Measurements from ENCODE around the gene HSPA12B. TPM values are rescaled to one million over a fixed set of nuclear protein-coding genes. Genes with fewer than 3 reads are reported as not detected.

HSPA12B gene
- total RNA-seq, 4 donors from 2014 or later: 0.75 to 4.1 (median 2.7) TPM

DNA sequence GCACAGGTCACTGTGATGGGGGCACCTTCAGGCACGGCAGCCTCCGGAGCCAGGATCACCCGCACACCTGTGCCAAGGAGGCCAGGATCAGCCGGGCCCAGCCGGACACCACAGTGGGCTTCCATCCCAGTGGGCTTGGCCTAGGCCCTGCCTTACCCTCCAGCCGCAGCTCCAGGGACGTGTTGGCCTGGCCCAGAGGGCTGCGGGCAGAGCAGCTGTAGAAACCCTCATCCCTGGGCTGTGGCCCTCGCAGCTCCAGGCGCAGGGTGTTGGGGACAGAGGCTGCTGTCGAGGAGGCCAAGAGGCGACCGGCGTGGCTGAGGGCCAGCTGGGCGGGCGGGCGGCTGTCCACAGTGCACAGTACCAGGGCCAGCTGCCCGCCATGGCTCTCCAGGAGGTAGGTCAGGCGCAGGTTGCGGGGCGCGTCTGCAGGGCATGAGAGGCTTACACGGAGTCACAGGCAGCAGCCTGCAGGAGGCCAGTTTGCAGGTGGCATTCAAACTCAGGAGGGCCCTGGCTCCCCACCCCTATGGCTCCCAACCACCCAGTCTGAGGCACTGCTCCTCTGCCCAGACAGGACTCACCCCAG lies 39.7 kb upstream of the HSPA12B start:
- Histone ChIP-seq H3K4me1 (no peaks in the 10 kb centered on the region), H3K27me3 (no peaks in the 10 kb centered on the region), H3K36me3 (no peaks in the 10 kb centered on the region), H3K9me3 (no peaks in the 10 kb centered on the region), H3K4me3 (no peak overlapping the region), H3K27ac (no peak overlapping the region)
- TF ChIP-seq POLR2AphosphoS5 (IDR thresholded peaks at IDR 0.05): no peak
- TF ChIP-seq, protein P1, sequence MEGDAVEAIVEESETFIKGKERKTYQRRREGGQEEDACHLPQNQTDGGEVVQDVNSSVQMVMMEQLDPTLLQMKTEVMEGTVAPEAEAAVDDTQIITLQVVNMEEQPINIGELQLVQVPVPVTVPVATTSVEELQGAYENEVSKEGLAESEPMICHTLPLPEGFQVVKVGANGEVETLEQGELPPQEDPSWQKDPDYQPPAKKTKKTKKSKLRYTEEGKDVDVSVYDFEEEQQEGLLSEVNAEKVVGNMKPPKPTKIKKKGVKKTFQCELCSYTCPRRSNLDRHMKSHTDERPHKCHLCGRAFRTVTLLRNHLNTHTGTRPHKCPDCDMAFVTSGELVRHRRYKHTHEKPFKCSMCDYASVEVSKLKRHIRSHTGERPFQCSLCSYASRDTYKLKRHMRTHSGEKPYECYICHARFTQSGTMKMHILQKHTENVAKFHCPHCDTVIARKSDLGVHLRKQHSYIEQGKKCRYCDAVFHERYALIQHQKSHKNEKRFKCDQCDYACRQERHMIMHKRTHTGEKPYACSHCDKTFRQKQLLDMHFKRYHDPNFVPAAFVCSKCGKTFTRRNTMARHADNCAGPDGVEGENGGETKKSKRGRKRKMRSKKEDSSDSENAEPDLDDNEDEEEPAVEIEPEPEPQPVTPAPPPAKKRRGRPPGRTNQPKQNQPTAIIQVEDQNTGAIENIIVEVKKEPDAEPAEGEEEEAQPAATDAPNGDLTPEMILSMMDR (IDR thresholded peaks at IDR 0.05): no peak
- TF ChIP-seq POLR2A (IDR thresholded peaks at IDR 0.05): no peak
- TF ChIP-seq EP300 (IDR thresholded peaks at IDR 0.05; ENCODE audit: low read depth): no peak
- 88% methylated on average over 15 of the region's 23 CpGs; no CpG with 5 or more reads in 1 of the 2 donors for WGBS, 2 donors (ENCODE audit: low coverage in 1 of 2)
- in situ Hi-C loops (cut with MboI; ENCODE audit: low pct_ligation_motif_present in 1 of 4, low pct_unique_long_range_greater_than_20kb in 1 of 4, low sequenced_read_pairs in 3 of 4): loop anchor here in 1 of 4 donors (25.0 kb wide), 1 partner anchor 395 kb away; no protein-coding TSS in a partner anchor
- intact Hi-C loops (cut with DNase I; ENCODE audit: low total_unique reads): no loop called here
- no peak for DNase-seq

DNA sequence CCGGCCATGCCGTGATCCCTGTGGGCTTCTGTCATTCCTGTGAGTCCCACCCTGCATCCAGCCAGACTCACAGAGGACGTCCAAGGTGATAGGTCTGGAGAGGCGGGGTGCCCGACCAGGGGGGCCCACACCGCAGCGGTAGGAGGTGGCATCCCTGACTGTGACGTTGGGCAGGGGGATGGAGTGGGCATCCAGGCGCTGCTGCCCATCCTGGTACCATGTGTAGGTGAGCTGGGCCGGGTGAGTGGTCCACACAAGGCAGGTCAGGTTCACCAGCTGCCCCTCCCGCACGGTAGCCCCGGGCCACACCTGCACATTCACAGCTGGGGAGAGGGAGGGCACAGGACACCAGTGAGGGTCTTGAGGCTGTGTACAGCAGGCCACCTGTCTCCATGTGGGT lies 39.1 kb upstream of the HSPA12B start:
- no peaks in the 10 kb centered on the region for H3K4me1 ChIP-seq
- in situ Hi-C loops (cut with MboI; ENCODE audit: low pct_ligation_motif_present in 1 of 4, low pct_unique_long_range_greater_than_20kb in 1 of 4, low sequenced_read_pairs in 3 of 4): loop anchor here in 1 of 4 donors (25.0 kb wide), 1 partner anchor 394 kb away; no protein-coding TSS in a partner anchor
- TF ChIP-seq, protein P1 (IDR thresholded peaks at IDR 0.05): no peak
- TF ChIP-seq POLR2AphosphoS5 (IDR thresholded peaks at IDR 0.05) (no peak), EP300 (IDR thresholded peaks at IDR 0.05; ENCODE audit: low read depth) (no peak), POLR2A (IDR thresholded peaks at IDR 0.05) (no peak)
- 85% methylated on average over 13 of the region's 13 CpGs; no CpG with 5 or more reads in 1 of the 2 donors for WGBS, 2 donors (ENCODE audit: low coverage in 1 of 2)
- no peak overlapping the region for H3K4me3 ChIP-seq
- no peaks in the 10 kb centered on the region for H3K9me3 ChIP-seq
- no peaks in the 10 kb centered on the region for H3K27me3 ChIP-seq
- no peak for DNase-seq
- no peak overlapping the region for H3K27ac ChIP-seq
- no peaks in the 10 kb centered on the region for H3K36me3 ChIP-seq
- intact Hi-C loops (cut with DNase I; ENCODE audit: low total_unique reads): no loop called here

DNA sequence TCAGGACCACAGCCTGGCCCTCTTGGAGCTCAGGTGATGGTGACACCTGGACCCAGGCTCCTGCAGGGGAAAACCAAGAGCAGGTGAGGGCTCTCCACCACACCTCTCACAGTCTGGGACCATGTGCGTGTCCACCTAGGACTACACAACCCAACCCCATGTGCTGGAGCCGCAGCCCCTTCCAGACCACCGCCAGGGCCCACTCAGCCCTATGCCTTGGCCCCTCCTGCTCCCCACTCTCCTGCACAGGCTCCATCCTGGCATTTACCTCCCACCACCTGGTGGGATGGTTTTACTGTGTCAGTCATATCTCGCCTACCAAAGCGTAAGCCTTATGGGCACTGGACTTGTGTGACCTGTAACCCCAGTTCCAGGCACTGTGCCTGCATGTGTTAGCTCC lies 37.6 kb upstream of the HSPA12B start:
- in situ Hi-C loops (cut with MboI; ENCODE audit: low pct_ligation_motif_present in 1 of 4, low pct_unique_long_range_greater_than_20kb in 1 of 4, low sequenced_read_pairs in 3 of 4): loop anchor here in 1 of 4 donors (25.0 kb wide), 1 partner anchor 392 kb away; no protein-coding TSS in a partner anchor
- Histone ChIP-seq H3K27ac (no peak overlapping the region), H3K27me3 (no peaks in the 10 kb centered on the region), H3K4me1 (no peaks in the 10 kb centered on the region), H3K9me3 (no peaks in the 10 kb centered on the region), H3K4me3 (no peak overlapping the region), H3K36me3 (no peaks in the 10 kb centered on the region)
- intact Hi-C loops (cut with DNase I; ENCODE audit: low total_unique reads): no loop called here
- 93% methylated on average over 5 of the region's 5 CpGs; no CpG with 5 or more reads in 1 of the 2 donors for WGBS, 2 donors (ENCODE audit: low coverage in 1 of 2)
- TF ChIP-seq, protein P1 (IDR thresholded peaks at IDR 0.05): no peak
- DNase-seq: no peak

DNA sequence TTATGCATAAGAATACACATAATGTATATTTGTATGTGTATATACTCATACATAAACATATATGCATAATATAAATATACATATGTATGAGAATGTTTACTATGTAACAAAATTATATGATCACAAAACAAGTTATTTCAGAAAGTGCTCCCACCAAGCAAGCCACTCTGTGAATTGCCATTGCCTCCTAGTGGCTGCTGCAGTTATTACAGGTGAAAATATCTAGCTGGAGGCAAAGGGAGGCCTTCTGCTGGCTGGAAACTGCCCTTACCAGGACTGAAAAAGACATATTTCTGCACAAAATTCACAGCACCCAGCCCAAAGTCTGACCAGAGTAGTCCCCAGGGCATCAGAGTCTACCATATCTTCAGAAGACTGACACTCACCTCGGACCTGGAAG lies 36.3 kb upstream of the HSPA12B start:
- 70% methylated on average over 1 of the region's 1 CpG; no CpG with 5 or more reads in 1 of the 2 donors for WGBS, 2 donors (ENCODE audit: low coverage in 1 of 2)
- no peaks in the 10 kb centered on the region for H3K9me3 ChIP-seq
- DNase-seq: no peak
- in situ Hi-C loops (cut with MboI; ENCODE audit: low pct_ligation_motif_present in 1 of 4, low pct_unique_long_range_greater_than_20kb in 1 of 4, low sequenced_read_pairs in 3 of 4): loop anchor here in 1 of 4 donors (25.0 kb wide), 1 partner anchor 391 kb away; no protein-coding TSS in a partner anchor
- TF ChIP-seq POLR2AphosphoS5 (IDR thresholded peaks at IDR 0.05): no peak
- TF ChIP-seq, protein P1 (IDR thresholded peaks at IDR 0.05): peak in 2 of 5 experiments; percentile 10 to 16
- TF ChIP-seq EP300 (IDR thresholded peaks at IDR 0.05; ENCODE audit: low read depth): no peak
- TF ChIP-seq POLR2A (IDR thresholded peaks at IDR 0.05): no peak
- H3K27ac ChIP-seq: no peak overlapping the region
- no peaks in the 10 kb centered on the region for H3K36me3 ChIP-seq
- no peaks in the 10 kb centered on the region for H3K27me3 ChIP-seq
- H3K4me1 ChIP-seq: no peaks in the 10 kb centered on the region
- H3K4me3 ChIP-seq: no peak overlapping the region
- intact Hi-C loops (cut with DNase I; ENCODE audit: low total_unique reads): no loop called here
